Activated CD8-positive, alpha-beta memory T cell treated with anti-CD3 and anti-CD28 coated beads, Interleukin-2, amount 50 U/mL, for 4 hours (primary cell): ENCODE measurements around the gene MCUB.
"Not testable (repeated sequence)": the region's sequence is repeated elsewhere in the genome, so short reads cannot be mapped to it uniquely, and the experiment has no call there.

Source experiments
- DNase-seq: peaks from one replicate; pipeline ENCODE4 v3.0.0-alpha.2; 2020

Gene MCUB

DNA sequence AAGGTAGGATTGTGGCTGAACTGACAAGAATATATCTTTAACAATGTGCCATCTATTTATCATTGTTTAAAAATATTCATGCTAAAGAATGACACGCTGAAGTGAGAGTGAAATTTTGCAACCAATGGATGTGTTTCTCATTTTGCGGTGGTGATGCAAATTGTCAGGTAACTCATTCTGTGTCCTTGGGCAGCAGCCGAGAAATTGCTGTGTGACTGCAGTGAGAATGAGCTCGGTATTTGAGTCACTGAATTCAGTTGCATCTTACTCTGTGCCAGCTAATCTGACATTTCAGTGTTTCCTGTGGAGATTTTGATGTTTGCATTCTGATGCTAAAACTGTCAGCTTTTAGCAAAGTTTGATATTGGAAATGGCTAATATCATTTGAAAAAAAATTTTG lies 28.1 kb downstream of the MCUB start:
- DNase-seq = peak; percentile 54

- DNase-seq = no peak
These were observed 29.1 kb downstream of the MCUB start for GRCh38 chr4:109589119-109589518.

GRCh38 chr4:109589605-109590004 lies 29.6 kb downstream of the MCUB start:
- no peak for DNase-seq

DNA sequence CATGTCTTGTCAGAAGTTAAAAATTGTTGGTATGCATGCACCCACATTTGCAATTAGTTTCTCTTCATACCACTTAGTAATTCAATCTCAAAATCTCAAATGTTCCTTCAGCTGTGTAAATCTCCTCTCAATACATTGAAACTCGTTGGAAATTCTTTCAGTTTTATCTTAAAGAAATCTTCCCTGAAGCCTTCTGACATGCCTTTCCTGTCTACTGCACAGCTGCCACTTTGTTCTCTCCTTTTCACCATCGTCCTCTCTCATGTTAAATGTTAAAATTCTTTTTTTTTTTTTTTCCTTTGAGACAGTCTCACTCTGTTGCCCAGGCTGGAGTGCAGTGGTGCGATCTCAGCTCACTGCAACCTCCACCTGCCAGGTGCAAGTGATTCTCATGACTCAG lies 30.9 kb downstream of the MCUB start:
- no peak for DNase-seq

DNA sequence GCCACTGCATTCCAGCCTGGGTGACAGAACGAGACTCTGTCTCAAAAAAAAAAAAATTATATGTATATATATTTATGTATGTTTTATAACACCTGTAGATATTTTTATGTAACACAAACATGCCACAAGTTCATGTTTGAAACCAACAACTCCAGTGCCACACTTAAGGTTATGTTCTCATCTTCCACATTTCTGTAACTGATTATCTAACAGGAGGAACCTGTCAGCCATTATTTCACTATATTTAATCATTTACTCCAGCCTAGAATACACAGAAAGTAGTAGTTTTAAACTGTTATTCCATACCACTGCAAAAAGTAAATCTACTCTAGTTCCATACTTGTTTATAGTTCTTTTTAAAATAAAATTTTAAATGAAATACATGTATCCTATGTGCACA lies 32.3 kb downstream of the MCUB start:
- no peak for DNase-seq

GRCh38 chr4:109595123-109595522 lies 35.1 kb downstream of the MCUB start:
- DNase-seq = not testable (repeated sequence)

- not testable (repeated sequence) for DNase-seq
These were observed 36.5 kb downstream of the MCUB start for GRCh38 chr4:109596420-109597085.

GRCh38 chr4:109599046-109599652 lies 39.1 kb downstream of the MCUB start:
- no peak for DNase-seq

DNA sequence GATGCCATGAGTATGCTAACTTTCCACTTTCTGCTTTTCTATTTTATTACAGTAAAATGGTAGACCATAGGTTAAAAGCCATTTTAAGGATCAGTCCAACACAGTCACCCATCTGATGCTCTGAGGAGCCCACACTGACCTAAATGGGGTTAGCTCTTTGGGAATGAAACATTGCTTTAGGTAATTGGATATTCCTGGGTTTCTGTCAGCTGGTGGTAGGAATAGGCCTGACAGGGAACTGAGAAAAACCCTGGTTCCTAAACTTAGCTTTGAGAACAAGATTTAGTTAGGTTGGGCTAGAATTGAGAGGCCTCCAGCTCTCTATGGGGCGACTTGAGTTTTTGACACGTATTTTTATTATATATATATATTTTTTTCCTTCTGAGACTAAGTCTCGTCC lies 40.4 kb downstream of the MCUB start:
- no peak for DNase-seq

- DNase-seq = no peak
These were observed 41.3 kb downstream of the MCUB start for GRCh38 chr4:109601336-109601735.

- DNase-seq = no peak
These were observed 47.9 kb downstream of the MCUB start for GRCh38 chr4:109607976-109608375.

DNA sequence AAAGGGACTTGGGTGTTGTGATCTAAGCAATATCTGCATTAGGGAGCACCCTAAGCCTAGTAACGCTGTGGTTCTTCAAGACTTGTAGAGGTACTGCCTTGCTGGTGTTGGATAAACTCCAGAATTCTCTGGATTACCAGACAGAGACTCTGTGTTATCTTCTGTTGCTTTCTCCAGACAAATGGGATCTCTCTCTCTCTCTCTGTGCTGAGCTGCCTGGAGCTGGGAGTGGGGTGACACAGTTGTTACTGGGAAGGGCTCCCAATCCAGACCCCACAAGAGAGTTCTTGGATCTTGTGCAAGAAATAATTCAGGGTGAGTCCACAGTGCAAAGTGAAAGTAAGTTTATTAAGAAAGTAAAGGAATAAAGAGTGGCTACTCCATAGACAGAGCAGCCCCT lies 48.8 kb downstream of the MCUB start:
- no peak for DNase-seq

DNA sequence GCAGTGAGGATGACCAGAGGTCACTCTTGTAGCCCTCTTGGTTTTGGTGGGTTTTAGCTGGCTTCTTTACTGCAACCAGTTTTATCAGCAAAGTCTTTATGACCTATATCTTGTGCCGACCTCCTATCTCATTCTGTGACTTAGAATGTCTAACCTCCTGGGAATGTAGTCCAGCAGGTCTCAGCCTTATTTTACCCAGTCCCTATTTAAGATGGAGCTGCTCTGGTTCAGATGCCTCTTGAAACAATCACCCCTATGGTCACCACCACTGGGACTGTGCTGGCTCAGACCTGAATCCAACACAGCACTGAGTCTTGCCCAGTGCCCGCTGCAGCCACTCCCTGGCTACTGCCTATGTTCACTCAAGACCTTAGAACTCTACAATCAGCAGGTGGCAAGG lies 49.4 kb downstream of the MCUB start:
- no peak for DNase-seq

GRCh38 chr4:109610489-109610888 lies 50.4 kb downstream of the MCUB start:
- no peak for DNase-seq

GRCh38 chr4:109611045-109611646 lies 51.1 kb downstream of the MCUB start:
- DNase-seq = no peak

- DNase-seq = no peak
These were observed 54.0 kb downstream of the MCUB start for GRCh38 chr4:109614015-109614414.

- DNase-seq = no peak
These were observed 54.4 kb downstream of the MCUB start for GRCh38 chr4:109614466-109614865.

DNA sequence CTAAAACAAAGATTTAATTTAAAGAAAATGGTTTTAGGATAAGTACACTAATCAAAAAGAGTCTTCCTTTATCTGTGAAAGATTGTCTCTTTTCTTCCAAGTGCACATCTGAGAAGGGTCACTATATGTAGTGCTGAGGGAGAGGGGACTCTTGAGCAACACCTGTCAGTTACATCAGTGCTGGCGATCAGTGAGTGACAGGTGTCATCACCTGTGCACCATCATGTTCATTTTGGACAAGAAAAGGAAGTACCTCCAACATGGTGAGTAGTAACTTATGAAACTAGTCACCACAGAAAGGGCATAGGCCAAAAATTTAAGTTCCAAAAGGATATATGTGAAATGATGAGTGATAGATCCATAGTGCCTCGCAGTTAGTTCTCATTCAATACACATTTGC lies 55.7 kb downstream of the MCUB start:
- no peak for DNase-seq

DNA sequence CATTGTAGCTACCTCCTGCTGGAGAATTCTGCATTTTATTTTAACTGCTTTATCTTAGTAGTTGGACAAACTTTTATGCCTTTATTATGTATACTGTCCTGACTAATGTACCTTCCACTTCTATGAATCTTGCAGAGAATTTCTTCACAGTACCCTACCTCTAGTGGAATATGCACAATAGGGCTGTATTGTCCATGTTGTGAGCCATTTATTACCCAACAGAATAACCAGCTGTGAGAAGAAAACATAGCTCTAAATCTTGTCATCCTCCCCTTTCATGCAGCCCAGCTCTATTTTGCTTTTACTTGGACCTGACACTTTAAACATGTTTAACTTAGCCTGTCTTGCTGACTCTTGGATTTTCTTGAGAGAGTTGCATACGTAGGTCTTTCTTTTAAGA lies 56.2 kb downstream of the MCUB start:
- DNase-seq = no peak

DNA sequence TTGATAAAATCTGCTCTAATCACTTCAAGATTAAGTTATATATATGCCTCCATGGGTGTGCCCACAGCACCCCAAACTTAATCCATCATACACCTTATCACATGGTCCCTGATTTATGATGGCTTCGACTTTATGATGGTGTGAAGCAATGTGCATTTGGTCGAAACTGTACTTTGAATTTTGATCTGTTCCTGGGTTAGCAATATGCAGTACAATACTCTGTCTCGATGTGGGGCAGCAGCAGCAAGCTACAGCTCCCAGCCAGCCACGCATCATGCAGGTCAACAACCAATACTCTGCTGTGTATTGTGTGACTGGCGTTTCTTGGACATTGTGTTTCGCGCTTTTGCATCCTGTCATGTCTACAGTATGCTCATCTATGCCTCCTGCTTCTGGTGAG lies 62.6 kb downstream of the MCUB start:
- DNase-seq = no peak

- no peak for DNase-seq
These were observed 64.5 kb downstream of the MCUB start for GRCh38 chr4:109624536-109624935.

GRCh38 chr4:109627361-109627760 lies 67.3 kb downstream of the MCUB start:
- no peak for DNase-seq

- no peak for DNase-seq
These were observed 69.7 kb downstream of the MCUB start for GRCh38 chr4:109629775-109630174.

DNA sequence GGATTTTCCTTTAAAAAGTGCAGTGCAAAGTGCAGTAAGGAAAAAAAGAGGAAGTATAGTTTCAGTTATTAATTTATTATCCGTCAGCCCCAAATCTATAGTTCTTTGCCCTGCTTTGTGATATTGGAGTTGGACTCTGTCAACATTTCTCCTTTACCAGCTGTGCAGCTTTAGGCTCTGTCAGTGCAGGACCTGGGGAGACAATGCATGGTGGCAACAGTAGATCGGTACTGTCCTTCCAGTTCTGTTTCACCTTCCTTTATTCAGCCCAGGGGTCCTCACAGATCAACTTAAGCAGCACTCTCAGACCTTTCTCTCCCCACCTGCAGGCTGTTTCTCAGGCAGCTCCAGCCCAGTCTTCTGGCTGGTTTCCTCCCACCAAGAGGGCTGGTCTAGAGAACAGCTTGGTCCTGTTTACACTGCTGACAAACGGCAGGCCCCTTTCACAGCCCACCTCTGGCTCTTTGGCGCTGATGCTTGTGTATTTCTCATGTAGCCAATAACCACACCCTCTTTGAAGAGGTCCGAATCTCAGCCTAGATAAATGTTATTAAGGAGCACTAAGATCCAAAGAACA lies 71.6 kb downstream of the MCUB start:
- no peak for DNase-seq
